Heart right ventricle (tissue), 16 donors: Measurements from ENCODE around the gene IL1RAPL1. TPM values are rescaled to one million over a fixed set of nuclear protein-coding genes. Genes with fewer than 3 reads are reported as not detected.

Experiments used
- ATAC-seq, 8 donors: fragments of 200-7000 bp; cut with Tn5 transposase; one replicate each; pipeline ENCODE4 v1.9.1; 2020; ENCODE audit warnings: mild to moderate bottlenecking in 8 of 8, moderate library complexity in 8 of 8, moderate number of reproducible peaks in 1 of 8
- DNase-seq, 2 donors: peaks; one replicate each; pipeline ENCODE4 v3.0.0-alpha.2; 2020
- H3K27ac ChIP-seq, 10 donors: fragments of 200-600 bp; sonication (generic) in 2 of 10; one replicate each; pipeline versions ENCODE4 v1.5.0 to v1.8.0; 2020 to 2022; ENCODE audit warnings: mild to moderate bottlenecking in 3 of 10
- H3K27me3 ChIP-seq, 7 donors: fragments of 200-600 bp; one replicate each; pipeline ENCODE4 v1.8.0; 2021 to 2022; ENCODE audit warnings: mild to moderate bottlenecking in 2 of 7
- H3K36me3 ChIP-seq, 9 donors: fragments of 200-600 bp; sonication (generic) in 1 of 9; one replicate each; pipeline versions ENCODE4 v1.5.0 to v1.8.0; 2020 to 2022; ENCODE audit warnings: mild to moderate bottlenecking in 2 of 9
- H3K4me1 ChIP-seq, 9 donors: fragments of 200-600 bp; sonication (generic) in 1 of 9; one replicate each; pipeline versions ENCODE4 v1.5.0 to v1.8.0; 2020 to 2022; ENCODE audit warnings: mild to moderate bottlenecking in 4 of 9
- H3K4me3 ChIP-seq, 10 donors: fragments of 200-600 bp; sonication (generic) in 2 of 10; one replicate each; pipeline versions ENCODE4 v1.5.0 to v1.8.0; 2020 to 2022; ENCODE audit warnings: mild to moderate bottlenecking in 7 of 10, moderate library complexity in 2 of 10
- H3K9me3 ChIP-seq, 11 donors: fragments of 200-600 bp in 10 of 11; sonication (generic) in 2 of 11; one replicate each; pipeline versions ENCODE4 v1.5.0 to v1.8.0; 2013 to 2022; ENCODE audit warnings: mild to moderate bottlenecking in 2 of 11, control low read depth in 1 of 11, moderate library complexity in 1 of 11
- CTCF ChIP-seq, 9 donors: fragments of 200-600 bp; sonication (generic) in 2 of 9; IDR thresholded peaks; one replicate each; pipeline versions ENCODE4 v1.5.0 to v1.8.0; 2021 to 2022; ENCODE audit warnings: antibody characterized with exemption in 9 of 9, mild to moderate bottlenecking in 5 of 9, moderate library complexity in 1 of 9
- WGBS, 2 donors: extraction: QIAGEN DNeasy Blood & Tissue Kit; methylation state at CpG; one replicate each; pipeline ENCODE4 v1.1.7; 2013; ENCODE audit warnings: inconsistent platforms in 1 of 2; 5-methylcytosine and 5-hydroxymethylcytosine counted together
- intact Hi-C, 10 donors: fragments of 100-400 bp; cut with DNase I; formaldehyde crosslinking; loops; one replicate each; pipeline versions ENCODE4 v1.11.1 to v1.14.2; 2022
- microRNA-seq, 2 donors: library from miRNA; unstranded; fragments of <30 nt; microRNA quantifications; one replicate each; pipeline ENCODE4 v1.2.0, GENCODE V29; 2021
- polyA plus RNA-seq, 2 donors: library from polyadenylated mRNA; stranded (reverse); fragments of 200-250 nt; gene quantifications; one replicate each; pipeline ENCODE4 v1.2.3, GENCODE V29; 2013
- total RNA-seq, 10 donors: library from RNA; stranded (reverse); fragmentation: NEBNext Ultra II Directional in 3 of 10; extraction: Animal tissue kit (Norgen Biotek cat#: 25700) in 3 of 10; gene quantifications; one replicate each; pipeline versions ENCODE4 v1.2.1 to v1.2.4, GENCODE V29; 2021 to 2023
- donor health status: Arrhythmogenic right ventricular cardiomyopathy.
- donor health status: ischemic (EF 13 %, LVEDD 7.1; RV severe dilation, severe dysfunction).
- donor health status: healthy with polysubstance abuse.
- donor health status: DM: no; HTN: yes; CAD: no.
- donor health status: DM: no; HTN: no; CAD: no.
- donor health status: ischemic (EF 25% LVEDD 6.9; RV normal size, moderate dysfunction).
- donor health status: ischemic (EF 25% LVEDD 5.7; RV mildly dilated, moderate dysfunction).
- donor health status: healthy.
- donor health status: DM: yes; HTN: yes; CAD: no.
- donor health status: Ischemic cardiomyopathy.
- donor health status: ischemic (EF 35%, LVEDD 5.7; RV mildly dilated, moderate dysfunction).
- donor health status: nonischemic (EF 11% LVEDD 7.7; RV severe dilation, severe dysfunction).
- donor health status: DM: yes; HTN: yes; CAD: no.
- donor health status: PGD.
- donor health status: ischemic (EF 29% LVEDD 5.4; RV normal size, mild dysfunction).
- donor health status: nonischemic (EF 23%, LVEDD 6.1; RV moderate dilation, normal function).

Gene IL1RAPL1
- total and polyA plus RNA-seq, 12 donors = 0.13 to 6.3 (median 2.8) TPM

DNA sequence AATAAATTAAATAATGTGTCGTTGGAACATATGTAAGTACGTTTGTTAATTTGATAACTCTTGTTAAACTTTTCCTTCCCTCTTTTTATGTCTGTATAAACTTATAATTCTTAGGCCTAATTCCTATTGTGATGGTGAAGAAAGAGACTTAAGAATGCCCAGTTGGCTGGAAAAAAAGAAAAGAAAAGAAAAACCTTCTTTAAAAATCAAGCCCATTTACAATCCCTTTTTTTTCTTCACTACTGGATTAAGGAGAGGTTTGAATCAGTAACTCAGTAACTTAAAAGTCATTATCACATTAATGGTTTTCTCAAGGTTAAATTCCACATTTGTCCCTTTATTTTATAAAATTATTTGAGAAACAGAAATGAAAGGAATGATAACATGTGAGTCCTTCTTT lies 1374.8 kb downstream of the IL1RAPL1 start:
- Histone ChIP-seq H3K27me3 (peaks cover 0 to 4% (median 0%) of the 10 kb centered on the region in 7 donors), H3K4me3 (no peak overlapping the region), H3K4me1 (no peaks in the 10 kb centered on the region), H3K9me3 (no peaks in the 10 kb centered on the region), H3K36me3 (no peaks in the 10 kb centered on the region), H3K27ac (no peak overlapping the region)
- no peak for DNase-seq
- ATAC-seq = no peak
- 86 to 89% methylated on average over 2 of the region's 2 CpGs for WGBS, 2 donors
- intact Hi-C loops = no loop called here
- TF ChIP-seq CTCF (IDR thresholded peaks at IDR 0.05) = no peak

GRCh38 chrX:29965634-29966033 lies 1378.4 kb downstream of the IL1RAPL1 start:
- peaks cover 0 to 4% (median 0%) of the 10 kb centered on the region in 7 donors for H3K27me3 ChIP-seq
- no peak overlapping the region for H3K4me3 ChIP-seq
- no peak for DNase-seq
- H3K27ac ChIP-seq = no peak overlapping the region
- intact Hi-C loops = no loop called here
- no peaks in the 10 kb centered on the region for H3K9me3 ChIP-seq
- H3K4me1 ChIP-seq = no peaks in the 10 kb centered on the region
- TF ChIP-seq CTCF (IDR thresholded peaks at IDR 0.05) = no peak
- H3K36me3 ChIP-seq = no peaks in the 10 kb centered on the region
- 67 to 74% methylated on average over 1 of the region's 1 CpG for WGBS, 2 donors
- no peak for ATAC-seq

GRCh38 chrX:29992083-29992482 lies 1404.8 kb downstream of the IL1RAPL1 start:
- no peak for DNase-seq
- Histone ChIP-seq H3K27me3 (no peaks in the 10 kb centered on the region), H3K4me1 (no peaks in the 10 kb centered on the region), H3K27ac (no peak overlapping the region), H3K4me3 (no peak overlapping the region), H3K36me3 (no peaks in the 10 kb centered on the region), H3K9me3 (no peaks in the 10 kb centered on the region)
- ATAC-seq = no peak
- WGBS, 2 donors = 87 to 94% methylated on average over 3 of the region's 3 CpGs
- TF ChIP-seq CTCF (IDR thresholded peaks at IDR 0.05) = no peak
- intact Hi-C loops = no loop called here

GRCh38 chrX:30005813-30006212 lies 1418.6 kb downstream of the IL1RAPL1 start:
- TF ChIP-seq CTCF (IDR thresholded peaks at IDR 0.05) = no peak
- no peaks in the 10 kb centered on the region for H3K4me1 ChIP-seq
- no peaks in the 10 kb centered on the region for H3K9me3 ChIP-seq
- no peak overlapping the region for H3K4me3 ChIP-seq
- H3K27ac ChIP-seq = no peak overlapping the region
- no peak for ATAC-seq
- WGBS, 2 donors = 43 to 44% methylated on average over 1 of the region's 1 CpG
- DNase-seq = no peak
- no peaks in the 10 kb centered on the region for H3K36me3 ChIP-seq
- no peaks in the 10 kb centered on the region for H3K27me3 ChIP-seq
- intact Hi-C loops = no loop called here

Small RNA genes lying within 50 kb of the gene (microRNA-seq; reads per million reads assigned to microRNA genes)
- 0 reads per million in 2 donors for gene MIR4666B
